GM18511 (cell line): ENCODE measurements around the gene FAM110A.
"Not testable (repeated sequence)": the region's sequence is repeated elsewhere in the genome, so short reads cannot be mapped to it uniquely, and the experiment has no call there.

ENCODE experiments used
- ATAC-seq: cut with Tn5 transposase; IDR thresholded peaks from one replicate; pipeline ENCODE4 v1.9.1; 2021; ENCODE audit warnings: mild to moderate bottlenecking, moderate library complexity; ENCODE audit not compliant: unreplicated experiment

The FAM110A gene

DNA sequence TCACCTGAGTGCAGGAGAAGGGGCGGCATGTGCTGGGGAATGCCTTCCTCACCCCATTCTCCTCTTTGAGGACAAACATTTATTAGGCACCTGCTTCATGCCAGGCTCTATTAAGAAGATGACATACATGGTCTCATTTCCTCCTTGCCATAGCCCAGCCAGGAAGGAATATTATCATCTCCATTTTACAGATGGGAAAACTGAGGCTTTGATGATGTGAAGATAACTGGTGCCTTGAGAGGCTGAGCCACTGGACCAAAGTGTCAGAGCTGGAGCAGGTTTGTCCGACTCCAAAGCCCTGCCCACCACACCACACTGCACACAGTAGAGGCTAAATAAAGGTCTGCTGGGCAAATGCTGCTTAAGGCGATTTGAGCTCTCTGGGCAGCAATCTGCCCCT is 37.2 kb downstream of the FAM110A start:
- ATAC-seq = no peak

DNA sequence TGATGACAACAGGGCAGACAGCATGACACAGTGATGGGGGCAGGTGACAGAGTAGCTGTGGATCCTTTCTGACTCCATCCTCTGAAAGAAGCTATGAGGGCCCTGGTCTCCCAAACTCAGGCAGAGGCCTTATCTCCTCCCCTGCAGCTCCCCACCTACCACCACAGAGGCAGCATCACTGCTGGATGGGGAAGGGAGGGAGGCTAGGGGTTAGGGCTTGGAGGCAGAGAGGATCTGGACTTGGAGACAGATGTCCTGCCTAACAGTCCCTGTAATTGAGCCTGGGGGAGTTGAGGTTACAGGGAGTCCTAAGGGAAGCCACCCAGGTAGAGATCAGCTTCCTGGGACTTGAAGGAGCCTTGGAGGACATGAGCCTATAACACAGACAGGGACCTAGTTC is 37.9 kb downstream of the FAM110A start:
- no peak for ATAC-seq

DNA sequence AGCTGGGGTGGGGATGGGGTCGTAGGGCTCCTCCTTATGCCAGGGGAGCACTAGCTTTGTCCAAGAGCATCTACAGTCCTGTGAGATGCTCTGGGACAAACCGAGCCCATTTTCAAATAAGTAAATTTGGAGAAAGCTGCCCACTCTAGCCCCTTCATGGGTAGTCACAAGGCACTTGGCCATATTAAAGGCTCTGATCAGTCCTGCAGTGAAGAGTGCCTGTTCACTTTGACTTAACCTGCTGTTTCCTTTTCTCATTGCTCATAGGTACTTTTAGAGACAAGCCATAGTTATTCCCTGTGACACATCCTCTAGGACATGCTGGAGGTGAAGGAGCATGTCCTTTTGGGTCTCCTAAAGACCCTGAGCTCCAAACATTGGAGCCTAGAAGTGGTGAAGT is 38.4 kb downstream of the FAM110A start:
- no peak for ATAC-seq

DNA sequence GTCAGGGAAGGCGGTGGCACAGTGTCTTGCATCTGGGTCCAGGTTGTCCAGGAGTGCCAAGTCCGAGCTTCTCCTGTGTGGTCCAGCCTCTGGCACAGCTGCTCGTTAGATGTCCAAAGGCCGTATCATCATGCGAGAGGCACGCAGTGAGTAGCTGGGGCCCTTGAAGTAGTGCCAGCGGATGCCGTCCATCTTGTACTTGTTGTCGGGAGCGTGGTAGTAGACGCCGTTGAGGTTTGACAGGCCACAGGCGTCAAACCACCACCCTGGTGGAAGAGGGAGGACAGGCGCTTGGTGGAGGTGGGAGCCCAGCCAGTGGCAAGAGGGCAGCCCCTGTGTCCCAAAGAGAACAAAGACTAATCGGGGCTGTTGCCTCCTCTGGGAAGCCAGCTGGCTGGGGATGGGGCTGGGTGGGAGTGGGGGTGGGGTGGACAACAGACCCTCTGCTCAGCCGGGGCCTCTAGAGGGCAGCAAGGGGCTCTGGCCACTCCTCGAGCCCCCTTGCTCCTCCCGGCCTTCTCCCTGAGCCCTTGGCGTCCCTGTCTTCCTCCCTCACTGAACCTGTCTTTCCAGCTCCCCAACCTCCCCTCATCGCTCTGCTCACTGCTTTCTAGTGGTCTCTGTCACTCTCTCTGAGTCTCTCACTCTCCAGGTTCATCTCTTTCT is 39.5 kb downstream of the FAM110A start:
- ATAC-seq = no peak

DNA sequence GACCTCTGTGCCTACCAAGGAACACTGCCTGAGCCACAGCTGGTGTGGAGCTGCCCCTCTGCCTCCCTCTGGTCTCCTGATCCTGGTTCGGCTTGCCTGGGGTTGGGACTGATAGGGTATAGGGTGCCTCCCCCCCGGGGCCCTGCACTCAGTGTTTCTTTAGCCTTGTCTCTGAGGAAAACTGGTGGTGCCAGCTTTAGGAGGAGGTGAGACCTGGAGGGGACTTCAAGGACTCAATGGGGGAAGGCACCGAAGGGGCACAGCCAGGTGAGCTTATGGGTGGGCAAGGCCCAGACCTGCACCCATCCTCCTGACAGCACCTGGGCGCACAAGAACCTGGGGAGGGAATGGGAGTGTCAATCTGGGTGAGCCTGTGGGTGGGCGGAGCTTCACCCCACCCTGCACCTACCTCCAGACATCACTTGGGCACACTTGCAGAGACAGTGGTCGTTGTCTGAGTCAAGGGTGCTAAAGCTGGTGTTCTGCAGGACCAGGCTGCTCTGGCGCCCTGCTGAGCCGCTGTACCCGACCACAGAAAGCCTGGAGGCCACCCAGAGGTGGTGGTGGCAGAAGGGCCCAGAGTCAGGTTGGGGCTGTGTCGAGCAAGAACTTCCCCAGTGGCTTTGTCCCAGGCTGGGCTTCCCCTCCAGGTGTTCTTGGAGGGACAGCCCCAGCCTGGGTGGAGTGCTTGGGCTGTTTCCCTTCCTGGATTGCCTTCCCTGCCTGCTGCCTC is 40.5 kb downstream of the FAM110A start:
- no peak for ATAC-seq

DNA sequence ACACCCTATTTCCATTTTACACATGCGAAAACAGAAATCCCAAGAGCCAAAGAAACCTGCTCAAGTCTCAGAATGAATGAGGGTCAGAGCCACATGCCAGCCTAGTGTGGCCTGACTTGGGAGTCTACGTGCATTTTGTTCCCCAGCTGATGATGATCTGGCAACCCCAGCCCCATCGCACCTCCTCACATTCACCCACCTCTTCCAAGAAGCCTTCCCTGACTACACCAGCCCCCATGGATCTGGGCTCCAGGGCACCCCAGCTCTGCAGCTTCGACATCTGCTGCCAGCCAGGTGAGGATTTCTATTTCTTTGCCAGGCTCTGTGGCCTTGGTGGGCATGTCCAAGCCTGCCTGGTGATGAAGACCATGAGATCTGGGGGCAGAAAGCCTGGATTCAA is 41.6 kb downstream of the FAM110A start:
- ATAC-seq = no peak

DNA sequence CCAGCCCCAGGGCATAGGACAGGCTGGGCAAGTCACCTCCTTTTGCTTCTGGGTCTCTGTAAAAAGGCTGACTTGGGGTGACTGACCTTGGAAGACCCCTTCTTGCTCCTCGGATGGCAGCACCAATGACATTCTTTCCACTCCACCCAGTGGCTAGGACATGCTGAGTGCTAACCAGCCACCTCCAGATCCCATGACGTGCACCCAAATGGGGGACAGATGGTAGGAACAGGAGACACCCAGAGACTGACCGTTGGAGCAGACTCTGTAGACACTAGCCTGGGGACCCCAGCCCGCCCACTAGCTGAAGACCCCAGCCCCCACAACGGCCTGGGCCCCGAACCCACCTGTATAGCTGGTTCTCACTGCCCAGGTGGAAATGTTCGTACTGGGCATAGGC is 44.3 kb downstream of the FAM110A start:
- no peak for ATAC-seq

DNA sequence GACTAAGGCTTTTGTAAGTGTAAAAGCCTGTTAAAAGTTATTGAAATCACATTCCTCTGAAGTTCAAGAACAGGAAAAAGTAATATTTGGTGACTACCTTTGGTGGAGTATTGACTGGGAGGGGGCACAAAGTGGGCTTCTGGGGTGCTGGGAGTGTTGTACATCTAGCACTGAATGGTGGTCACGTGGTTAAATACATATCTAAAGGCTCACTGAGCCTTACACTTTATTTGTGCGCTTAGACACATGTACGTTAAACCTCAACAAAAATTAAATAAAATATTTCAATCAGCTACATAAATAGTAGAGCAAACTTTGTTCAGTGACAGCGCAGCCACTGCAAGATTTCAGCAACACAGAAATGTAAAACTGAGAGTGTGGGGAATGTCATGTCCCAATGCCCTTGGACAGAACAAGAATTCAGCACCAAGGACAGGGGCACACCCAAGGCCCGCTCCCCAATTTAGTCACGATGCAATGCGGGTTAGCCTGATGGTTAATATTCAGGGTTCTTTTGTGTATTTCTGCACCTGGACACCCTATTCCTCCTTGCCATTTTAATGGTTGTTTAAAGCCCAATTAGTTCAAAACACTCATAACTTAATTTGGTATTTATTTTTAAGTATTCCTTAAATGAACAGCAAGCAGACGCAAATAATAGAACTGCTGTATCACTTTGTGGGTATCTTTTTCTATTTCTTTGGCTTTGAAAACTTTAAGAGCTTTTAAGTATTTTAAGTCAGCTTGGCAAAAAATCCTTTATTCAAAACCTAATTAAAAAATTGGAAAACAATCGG is 45.2 kb downstream of the FAM110A start:
- ATAC-seq = no peak

DNA sequence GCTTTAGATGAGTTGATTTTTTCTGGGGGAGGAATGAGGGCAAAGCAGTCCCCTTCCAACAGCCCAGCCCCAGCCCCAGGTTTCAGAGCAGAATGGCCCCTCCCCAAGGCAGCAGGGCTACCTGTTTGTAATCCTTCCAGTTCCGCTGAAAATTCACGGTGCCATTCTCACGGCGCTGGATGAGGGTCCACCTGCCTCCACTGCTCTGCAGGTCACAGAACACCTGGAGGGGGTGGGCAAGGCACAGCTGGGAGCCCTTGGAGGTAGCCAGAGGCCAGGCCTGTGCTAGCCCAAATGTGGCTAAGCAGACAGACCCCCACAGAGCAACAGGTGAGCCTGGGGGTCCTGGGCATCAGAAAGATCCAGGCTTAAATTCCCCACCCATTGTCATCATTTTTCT is 46.1 kb downstream of the FAM110A start:
- no peak for ATAC-seq

DNA sequence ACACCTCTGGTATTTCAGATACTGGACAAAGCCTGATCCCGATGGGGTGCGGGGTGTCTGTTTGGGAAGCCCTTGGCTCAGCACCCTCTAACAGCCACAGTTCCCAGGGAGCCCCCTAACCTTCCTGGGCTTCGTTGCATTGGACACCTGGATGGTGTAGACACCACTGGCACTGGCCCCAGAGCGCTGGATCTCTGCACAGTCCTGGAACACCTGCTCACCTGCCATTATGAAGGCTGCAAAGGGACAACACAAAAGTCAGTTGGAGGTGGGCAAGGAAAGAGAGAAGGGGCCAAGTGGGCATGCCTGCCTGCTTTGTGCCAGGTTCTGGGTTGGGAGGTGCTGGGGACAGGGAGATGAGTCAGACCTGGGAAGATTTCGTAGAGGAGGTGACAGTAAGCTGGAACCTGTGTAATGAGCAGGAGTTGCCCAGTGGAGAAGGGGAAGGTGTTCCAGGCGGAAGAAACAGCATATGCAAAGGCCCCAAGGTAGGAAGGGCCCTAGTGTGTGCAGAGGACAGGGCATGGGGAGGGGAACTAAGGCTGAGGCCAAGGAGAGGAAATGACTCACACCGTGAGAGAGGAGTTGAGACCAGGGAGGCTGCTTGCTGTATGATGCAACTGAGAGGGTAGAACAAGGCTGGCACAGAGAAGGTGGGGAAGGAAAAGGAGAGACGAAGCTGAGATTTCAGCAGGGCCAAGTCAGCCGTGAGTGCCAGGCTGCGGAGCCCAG is 47.7 kb downstream of the FAM110A start:
- ATAC-seq = no peak

DNA sequence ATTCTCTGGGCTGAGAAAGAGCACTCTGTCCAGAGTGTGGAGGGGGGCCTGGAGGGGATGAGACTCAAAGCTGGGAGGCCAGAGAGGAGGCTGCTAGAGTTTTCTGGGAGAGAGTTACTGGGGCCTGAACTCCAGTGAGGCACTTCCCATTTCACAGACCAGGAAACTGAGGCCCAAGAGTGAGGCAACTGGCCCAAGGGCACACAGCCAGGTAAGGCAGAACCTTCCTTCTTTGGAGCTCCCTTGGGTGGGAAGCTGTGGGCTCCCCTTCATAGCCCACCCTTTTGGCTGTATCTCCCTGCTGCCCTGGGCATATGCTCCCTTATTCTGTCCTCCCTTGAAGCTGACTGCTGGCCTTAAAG is 48.2 kb downstream of the FAM110A start:
- ATAC-seq = no peak

DNA sequence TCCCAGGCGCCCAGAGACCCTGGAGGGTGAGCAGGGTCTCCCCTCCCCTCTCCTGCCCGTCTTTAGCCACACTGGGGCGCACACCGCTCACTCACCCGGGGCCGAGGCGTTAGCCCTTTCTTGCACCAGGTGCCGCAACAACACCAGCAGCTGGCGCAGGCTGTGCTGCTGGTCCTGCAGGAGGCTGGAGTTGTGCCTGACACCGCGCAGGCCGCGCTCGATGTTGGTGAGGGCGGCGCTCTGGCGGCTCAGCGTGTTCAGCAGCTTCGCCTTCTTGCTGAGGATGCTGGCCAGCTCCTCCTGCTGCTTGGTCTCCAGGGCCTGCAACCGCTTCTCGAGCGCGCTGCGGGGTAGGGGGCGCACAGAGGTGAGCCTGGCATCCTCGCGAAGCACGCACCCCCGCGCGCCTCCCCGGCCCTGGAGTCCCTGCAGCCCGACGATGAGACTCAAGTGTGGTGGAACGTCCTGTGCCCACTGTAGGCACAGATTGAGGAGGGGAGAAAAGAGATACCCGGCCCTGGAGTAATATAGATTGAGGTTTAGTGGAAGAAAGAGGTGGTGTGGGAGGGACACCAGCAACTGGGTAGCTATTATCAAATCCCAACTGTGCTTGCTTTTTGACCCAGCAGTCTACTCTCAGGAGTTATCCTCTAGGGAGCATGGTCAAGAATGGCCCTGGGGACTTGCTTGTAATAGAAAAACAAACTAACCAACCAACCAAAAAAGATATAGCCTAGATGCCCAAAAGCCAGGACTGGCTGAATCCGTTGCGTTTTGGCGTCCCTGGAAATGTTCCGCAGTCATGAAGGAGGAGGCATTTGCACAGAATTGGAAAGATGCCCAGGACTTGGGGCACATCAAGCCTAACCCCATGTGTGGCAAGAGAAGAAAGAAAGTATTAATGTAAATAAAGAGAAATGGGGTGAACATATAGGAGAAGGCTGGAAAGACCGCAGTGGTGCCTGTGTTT is 51.8 kb downstream of the FAM110A start:
- no peak for ATAC-seq

DNA sequence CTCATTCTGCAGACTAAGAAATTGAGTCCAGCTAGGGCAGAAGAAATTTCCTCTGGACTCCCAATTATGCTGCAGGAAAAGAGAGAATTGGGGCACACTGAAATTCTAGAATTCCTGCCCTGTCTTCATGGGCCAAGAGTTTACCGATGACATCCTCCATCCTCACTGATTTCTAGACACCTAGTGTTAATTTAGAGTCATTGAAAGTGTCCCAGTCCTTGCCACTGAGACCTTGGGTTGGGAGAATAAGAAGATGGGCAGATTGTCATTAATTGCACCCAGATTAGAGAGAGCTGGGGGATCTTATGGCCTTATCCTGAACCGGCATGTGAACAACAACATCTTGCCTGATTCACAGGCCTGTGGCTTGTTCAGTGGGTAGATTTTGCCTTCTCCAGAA is 53.6 kb downstream of the FAM110A start:
- ATAC-seq = no peak

DNA sequence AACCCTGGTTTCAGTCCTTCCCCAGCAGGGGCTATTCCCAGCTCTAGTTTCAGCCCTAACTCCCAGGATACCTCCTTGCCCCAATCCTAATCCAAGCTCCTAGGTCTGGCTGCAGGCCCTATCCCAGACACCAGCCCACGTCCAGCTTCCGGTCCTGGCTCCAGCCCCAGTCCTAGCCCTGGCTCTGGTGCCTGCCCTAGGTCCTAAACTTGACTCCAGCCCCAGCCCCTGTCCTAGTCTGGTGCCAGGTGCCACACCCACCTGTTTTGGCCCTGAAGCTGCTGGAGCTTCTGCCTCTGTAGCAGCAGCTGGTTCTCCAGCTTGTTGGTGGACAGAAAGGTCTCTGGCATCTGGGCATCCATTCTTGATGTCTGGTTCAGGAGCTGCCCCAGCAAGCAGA is 54.5 kb downstream of the FAM110A start:
- ATAC-seq = no peak

DNA sequence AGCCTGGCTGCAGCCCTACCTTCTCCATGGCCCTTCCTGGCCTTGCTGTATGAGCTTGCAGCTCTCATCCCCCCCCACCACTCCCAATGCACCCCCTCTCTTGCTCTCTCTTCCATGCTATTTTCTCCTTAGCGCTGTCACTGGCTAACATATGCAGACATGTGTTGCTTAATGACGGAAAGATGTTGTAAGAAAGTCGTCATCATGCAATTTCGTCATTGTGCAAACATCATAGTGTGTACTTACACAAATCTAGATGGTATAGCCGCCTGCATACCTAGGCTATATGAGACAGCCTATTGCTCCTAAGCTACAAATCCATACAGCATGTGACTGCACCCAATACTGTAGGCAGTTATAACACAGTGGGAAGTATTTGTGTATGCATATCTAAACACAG is 55.6 kb downstream of the FAM110A start:
- no peak for ATAC-seq

DNA sequence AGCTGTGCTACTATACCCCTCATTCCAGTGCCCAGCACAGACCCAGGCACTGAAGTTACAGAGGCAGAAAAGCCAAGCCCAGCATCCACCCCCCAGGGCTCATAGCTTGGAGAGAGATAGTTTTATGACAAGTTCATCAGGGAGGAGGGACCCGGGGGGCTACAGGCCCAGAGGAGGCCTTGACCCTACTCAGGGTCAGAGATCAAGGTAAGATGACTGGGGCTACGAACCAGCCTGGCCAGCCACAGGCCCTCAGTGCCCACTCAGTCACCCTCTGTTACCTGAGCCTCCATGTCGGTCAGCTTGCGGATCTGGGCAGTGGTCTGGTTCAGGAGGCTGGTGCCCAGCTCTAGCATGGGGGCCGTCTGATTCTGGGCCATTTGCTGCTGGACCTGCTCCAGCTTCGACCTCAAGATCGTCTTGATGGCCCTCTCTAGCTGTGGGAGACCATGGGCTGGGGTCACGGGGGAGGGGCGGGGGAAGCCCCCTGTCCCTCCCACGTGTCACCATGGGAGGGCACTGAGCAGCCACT is 56.5 kb downstream of the FAM110A start:
- ATAC-seq = no peak

DNA sequence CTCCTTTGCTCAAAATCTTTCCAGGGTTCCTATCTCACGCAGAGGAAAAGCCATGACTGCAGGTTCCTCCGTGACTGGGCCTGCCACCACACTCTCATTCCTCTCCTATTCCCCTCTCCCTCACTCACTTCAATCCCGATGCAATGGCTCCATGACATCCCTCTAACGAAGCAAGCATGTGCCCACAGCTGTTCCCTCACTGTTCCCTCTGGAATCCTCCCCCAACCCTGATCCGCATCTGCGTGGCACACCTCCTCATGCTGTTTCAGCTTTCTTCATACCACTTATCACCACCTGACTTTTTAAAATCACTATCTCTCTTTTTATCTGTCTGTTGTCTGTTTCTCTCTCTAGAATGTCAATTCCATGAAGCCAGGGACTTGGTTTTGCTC is 57.1 kb downstream of the FAM110A start:
- ATAC-seq = no peak

DNA sequence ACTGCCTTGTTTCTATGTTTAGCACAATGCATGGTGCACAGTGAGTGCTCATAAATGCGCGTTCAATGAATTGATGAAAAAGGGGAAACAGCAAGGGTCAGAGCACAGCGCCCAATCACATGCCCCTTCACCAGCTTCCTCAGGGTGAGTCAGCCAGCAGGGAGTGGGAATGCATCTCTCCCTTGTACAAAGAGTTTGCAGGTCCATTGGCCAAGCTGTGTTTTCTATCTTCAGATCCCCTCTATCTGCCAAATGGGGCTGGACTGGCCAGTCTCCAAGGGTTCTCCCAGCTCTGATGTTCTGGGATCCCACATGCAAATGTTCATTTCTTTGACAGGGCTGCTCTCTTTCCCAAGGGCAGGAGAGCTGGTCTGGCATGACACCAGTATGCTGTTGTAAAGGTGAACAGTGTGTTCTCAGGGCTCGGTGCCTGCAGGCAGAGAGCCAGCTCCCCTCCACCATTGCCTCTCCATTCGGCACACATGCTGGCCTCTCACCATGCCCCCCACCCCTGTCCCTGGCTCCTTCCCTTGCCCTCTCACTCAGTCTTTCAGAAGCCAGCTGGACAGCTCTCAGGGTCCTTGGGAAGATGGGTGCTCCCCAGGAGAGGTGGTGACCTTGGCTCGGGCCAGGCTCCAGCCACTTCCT is 57.7 kb downstream of the FAM110A start:
- no peak for ATAC-seq

DNA sequence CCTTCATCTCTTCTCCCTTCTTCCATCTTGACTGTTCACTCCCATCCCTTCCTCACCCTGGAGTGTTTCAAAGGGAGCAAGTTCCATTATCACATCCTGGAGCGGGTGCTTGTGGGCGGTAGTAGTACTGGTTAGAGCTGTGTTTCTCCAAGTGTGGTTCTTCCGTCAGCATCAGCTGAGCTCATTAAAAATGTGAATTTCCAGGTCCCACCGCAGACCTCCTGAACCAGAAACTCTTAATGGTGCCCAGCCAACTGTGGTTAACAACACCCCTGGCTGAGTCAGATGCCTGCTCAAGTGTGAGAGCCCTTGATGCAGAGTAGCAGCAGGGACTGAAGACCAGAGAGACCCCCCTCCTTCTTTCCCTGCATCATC is 58.2 kb downstream of the FAM110A start:
- ATAC-seq = peak; percentile 78

DNA sequence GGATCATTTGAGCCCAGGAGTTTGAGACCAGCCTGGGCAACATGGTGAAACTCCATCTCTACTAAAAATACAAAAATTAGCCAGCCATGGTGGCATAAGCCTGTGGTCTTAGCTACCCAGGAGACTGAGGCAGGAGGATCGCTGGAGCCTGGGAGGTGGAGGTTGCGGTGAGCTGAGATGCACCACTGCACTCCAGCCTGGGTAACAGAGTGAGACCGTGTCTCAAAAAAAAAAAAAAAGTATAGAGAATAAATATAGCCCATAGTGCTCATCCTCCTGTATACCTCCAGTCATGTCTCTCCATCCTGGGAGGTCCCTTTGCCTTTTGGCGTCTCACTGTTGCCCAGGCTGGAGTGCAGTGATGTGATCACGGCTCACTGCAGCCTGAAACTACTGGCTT is 58.9 kb downstream of the FAM110A start:
- ATAC-seq = not testable (repeated sequence)
